Measurements from ENCODE around the gene RASSF8. TPM values are rescaled to one million over a fixed set of nuclear protein-coding genes. Genes with fewer than 3 reads are reported as not detected.

RASSF8 gene
- total and polyA plus RNA-seq, 9 of the 15 experiments (the other 6 are each of a cell fraction or from before 2014, with no cell fraction given): 0.01 to 0.36 (median 0.12) TPM; not detected in 1

DNA sequence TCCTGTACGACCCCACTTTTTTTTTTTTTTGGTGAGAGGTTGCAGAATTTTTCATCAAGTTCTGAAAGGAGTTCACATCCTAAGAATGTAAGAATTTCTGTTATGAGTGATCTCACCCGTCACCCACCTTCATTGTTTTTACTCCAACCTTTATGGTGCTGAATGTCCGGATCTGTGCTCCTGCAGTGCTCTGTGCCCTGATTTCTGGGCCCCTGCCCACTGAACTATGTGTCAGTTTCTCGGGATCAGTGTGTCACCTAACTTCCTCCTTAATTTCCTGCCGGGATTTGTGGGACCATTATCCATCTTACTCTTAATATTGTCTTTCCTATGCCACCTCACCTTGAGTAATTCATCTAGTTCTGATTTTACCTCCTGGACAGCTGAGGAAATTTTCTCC lies 11.6 kb downstream of the RASSF8 start:
- ChIA-PET POLR2A (no interaction called here), CTCF (ENCODE audit: low intra/inter-chr PET ratio) (interaction anchor here (0.5 kb wide), 1 partner anchor 148 kb away, joined by 3 read pairs; no protein-coding TSS in a partner anchor)
- TF ChIP-seq IRF2 (CRISPR knock-in tag; IDR thresholded peaks at IDR 0.05): no peak
- TF ChIP-seq TCF7L2 (IDR thresholded peaks at IDR 0.05; ENCODE audit: low read depth, low read length): no peak
- TF ChIP-seq, protein P1, sequence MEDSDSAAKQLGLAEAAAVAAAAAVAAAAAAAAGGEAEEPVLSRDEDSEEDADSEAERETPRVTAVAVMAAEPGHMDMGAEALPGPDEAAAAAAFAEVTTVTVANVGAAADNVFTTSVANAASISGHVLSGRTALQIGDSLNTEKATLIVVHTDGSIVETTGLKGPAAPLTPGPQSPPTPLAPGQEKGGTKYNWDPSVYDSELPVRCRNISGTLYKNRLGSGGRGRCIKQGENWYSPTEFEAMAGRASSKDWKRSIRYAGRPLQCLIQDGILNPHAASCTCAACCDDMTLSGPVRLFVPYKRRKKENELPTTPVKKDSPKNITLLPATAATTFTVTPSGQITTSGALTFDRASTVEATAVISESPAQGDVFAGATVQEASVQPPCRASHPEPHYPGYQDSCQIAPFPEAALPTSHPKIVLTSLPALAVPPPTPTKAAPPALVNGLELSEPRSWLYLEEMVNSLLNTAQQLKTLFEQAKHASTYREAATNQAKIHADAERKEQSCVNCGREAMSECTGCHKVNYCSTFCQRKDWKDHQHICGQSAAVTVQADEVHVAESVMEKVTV (CRISPR knock-in tag; IDR thresholded peaks at IDR 0.05): no peak
- no peak for TF ChIP-seq ZNF408 (CRISPR knock-in tag; IDR thresholded peaks at IDR 0.05; ENCODE audit: low read depth)
- TF ChIP-seq ZZZ3 (IDR thresholded peaks at IDR 0.05): no peak
- no peak for TF ChIP-seq PRPF4 (IDR thresholded peaks at IDR 0.05; ENCODE audit: insufficient read depth, low read depth, low read length, poor library complexity, severe bottlenecking)
- TF ChIP-seq POLR3A (IDR thresholded peaks at IDR 0.05; ENCODE audit: borderline replicate concordance, extremely low read depth, insufficient read depth, insufficient read length): no peak
- TF ChIP-seq, protein P2, sequence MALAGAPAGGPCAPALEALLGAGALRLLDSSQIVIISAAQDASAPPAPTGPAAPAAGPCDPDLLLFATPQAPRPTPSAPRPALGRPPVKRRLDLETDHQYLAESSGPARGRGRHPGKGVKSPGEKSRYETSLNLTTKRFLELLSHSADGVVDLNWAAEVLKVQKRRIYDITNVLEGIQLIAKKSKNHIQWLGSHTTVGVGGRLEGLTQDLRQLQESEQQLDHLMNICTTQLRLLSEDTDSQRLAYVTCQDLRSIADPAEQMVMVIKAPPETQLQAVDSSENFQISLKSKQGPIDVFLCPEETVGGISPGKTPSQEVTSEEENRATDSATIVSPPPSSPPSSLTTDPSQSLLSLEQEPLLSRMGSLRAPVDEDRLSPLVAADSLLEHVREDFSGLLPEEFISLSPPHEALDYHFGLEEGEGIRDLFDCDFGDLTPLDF (CRISPR knock-in tag; IDR thresholded peaks at IDR 0.05): no peak
- TF ChIP-seq STAT5A (IDR thresholded peaks at IDR 0.05; ENCODE audit: borderline replicate concordance, low read length): no peak
- TF ChIP-seq ZNF175 (CRISPR knock-in tag; IDR thresholded peaks at IDR 0.05; ENCODE audit: low read depth): no peak
- TF ChIP-seq TCF7 (IDR thresholded peaks at IDR 0.05; ENCODE audit: borderline replicate concordance): no peak
- Histone ChIP-seq H3K9me1 (ENCODE audit: control insufficient read depth, insufficient read depth, low read length) (no peaks in the 10 kb centered on the region), H4K20me1 (replicated peaks; ENCODE audit: control insufficient read depth, insufficient read depth, low read length) (peaks cover 3% of the 10 kb centered on the region; the same call in 1 of the 2 replicates), H3K4me2 (ENCODE audit: insufficient read depth, low read length) (no peak overlapping the region), H3K4me1 (replicated peaks in 1 of 2; ENCODE audit: control insufficient read depth in 2 of 2, insufficient read depth in 2 of 2, low read length in 2 of 2) (no peaks in the 10 kb centered on the region), H3K9ac (ENCODE audit: insufficient read depth in 1 of 2, low read depth in 2 of 2, low read length in 2 of 2) (no peak overlapping the region), H3K27me3 (ENCODE audit: control insufficient read depth in 2 of 2, insufficient read depth in 2 of 2, low read length in 2 of 2) (peaks cover 0 to 16% of the 10 kb centered on the region in 2 experiments; a peak in 2 of 5 replicates), H3K4me3 (no peak overlapping the region), H3K79me2 (ENCODE audit: control insufficient read depth, insufficient read depth, low read length) (no peaks in the 10 kb centered on the region), H2AFZ (ENCODE audit: low read depth, low read length) (no peak overlapping the region), H3K27ac (ENCODE audit: extremely low read depth, low read depth, low read length) (no peak overlapping the region), H3K9me3 (replicated peaks; ENCODE audit: control insufficient read depth, insufficient read depth, low read depth, low read length) (no peaks in the 10 kb centered on the region), H3K36me3 (ENCODE audit: control insufficient read depth, insufficient read depth, low read length) (no peaks in the 10 kb centered on the region)
- ATAC-seq: no peak
- FAIRE-seq: no peak
- no peak for DNase-seq (ENCODE audit: extremely low read depth in 1 of 4, low spot score in 3 of 4)
- BruUV-seq (replicated peaks): no TSS peak
- in situ Hi-C loops (cut with MboI) (no loop called here), intact Hi-C loops (cut with micrococcal nuclease) (no loop called here)
- 0% methylated on average over 5 of the region's 5 CpGs for WGBS (ENCODE audit: insufficient coverage, low coverage, missing lambda C conversion rate)
